Activated CD8-positive, alpha-beta T cell treated with anti-CD3 and anti-CD28 coated beads for 36 hours (primary cell): Measurements from ENCODE around the gene CDKN2A. TPM values are rescaled to one million over a fixed set of nuclear protein-coding genes. Genes with fewer than 3 reads are reported as not detected.

ENCODE experiments used
- ATAC-seq: fragments of 200-7000 bp; cut with Tn5 transposase; one replicate; pipeline ENCODE4 v1.10.0; 2021; ENCODE audit warnings: mild to moderate bottlenecking, moderate library complexity
- CTCF ChIA-PET: fragments of 350-600 bp; sonication (Branson Sonifier 250); formaldehyde crosslinking; loops from one replicate; lab custom pipeline; 2021; ENCODE audit warnings: antibody characterized with exemption; lab: Charles Lee
- POLR2A ChIA-PET: fragments of 350-600 bp; sonication (Branson Sonifier 250); formaldehyde crosslinking; loops from one replicate; lab custom pipeline; 2021; ENCODE audit warnings: antibody characterized with exemption; lab: Charles Lee
- DNase-seq: peaks from one replicate; pipeline ENCODE4 v3.0.0-alpha.2; 2020
- H3K27ac Mint-ChIP-seq: one replicate; pipeline ENCODE4 v1.8.0; 2021; ENCODE audit warnings: mild to moderate bottlenecking, mixed read lengths
- H3K27me3 Mint-ChIP-seq: one replicate; pipeline ENCODE4 v1.8.0; 2021; ENCODE audit warnings: mixed read lengths
- H3K36me3 Mint-ChIP-seq: one replicate; pipeline ENCODE4 v1.8.0; 2021; ENCODE audit warnings: low read depth, mixed read lengths
- H3K4me1 Mint-ChIP-seq: one replicate; pipeline ENCODE4 v1.8.0; 2021; ENCODE audit warnings: low read depth, mixed read lengths
- H3K4me3 Mint-ChIP-seq: one replicate; pipeline ENCODE4 v1.8.0; 2021; ENCODE audit warnings: mild to moderate bottlenecking, moderate library complexity, mixed read lengths
- H3K9me3 Mint-ChIP-seq: one replicate; pipeline ENCODE4 v1.8.0; 2021; ENCODE audit warnings: mixed read lengths
- CTCF ChIP-seq: fragments of 200-600 bp; IDR thresholded peaks from one replicate; pipeline ENCODE4 v1.8.0; 2022; ENCODE audit warnings: antibody characterized with exemption, mild to moderate bottlenecking
- intact Hi-C: fragments of 100-400 bp; cut with micrococcal nuclease; formaldehyde crosslinking; loops from one replicate; pipeline ENCODE4 v1.10.0; 2022
- total RNA-seq, 2 experiments: library from RNA; stranded (reverse); gene quantifications; one replicate each; pipeline ENCODE4 v1.2.3, GENCODE V29; 2021

CDKN2A gene
- total RNA-seq, 2 experiments from 2014 or later, result 2.1 to 2.5 TPM

- intact Hi-C loops, result loop anchor here (5.0 kb wide), 1 partner anchor 38 kb away; no protein-coding TSS in a partner anchor
- CTCF ChIA-PET, result no interaction called here
- Mint-ChIP-seq H3K4me3 (no peak overlapping the region), H3K4me1 (peaks cover 21% of the 10 kb centered on the region), H3K36me3 (no peaks in the 10 kb centered on the region), H3K27ac (no peak overlapping the region), H3K9me3 (no peaks in the 10 kb centered on the region), H3K27me3 (peaks cover 65% of the 10 kb centered on the region)
- peak; percentile 22 for ATAC-seq
- POLR2A ChIA-PET, result no interaction called here
- DNase-seq, result peak; percentile 29
- TF ChIP-seq CTCF, result no peak
These were observed 11.0 kb upstream of the CDKN2A start for GRCh38 chr9:22005021-22005701.

GRCh38 chr9:22002038-22002437, 7.8 kb upstream of the CDKN2A start:
- intact Hi-C loops, result no loop called here
- no peak for ATAC-seq

GRCh38 chr9:21998026-21998425, 3.8 kb upstream of the CDKN2A start:
- Mint-ChIP-seq H3K9me3 (no peaks in the 10 kb centered on the region), H3K4me3 (no peak overlapping the region), H3K27me3 (peaks cover 51% of the 10 kb centered on the region), H3K4me1 (peaks cover 9% of the 10 kb centered on the region), H3K36me3 (no peaks in the 10 kb centered on the region), H3K27ac (no peak overlapping the region)
- ChIA-PET POLR2A (no interaction called here), CTCF (interaction anchor here (2.5 kb wide), 1 partner anchor 10 kb away, joined by 13 read pairs; no protein-coding TSS in a partner anchor)
- TF ChIP-seq CTCF, result no peak
- ATAC-seq, result no peak
- DNase-seq, result no peak
- intact Hi-C loops, result no loop called here

More at GRCh38 chr9:22002038-22002437, 7.8 kb upstream of the CDKN2A start:
- Mint-ChIP-seq H3K27me3 (peaks cover 59% of the 10 kb centered on the region), H3K27ac (no peak overlapping the region), H3K9me3 (no peaks in the 10 kb centered on the region), H3K4me3 (no peak overlapping the region), H3K4me1 (peaks cover 9% of the 10 kb centered on the region), H3K36me3 (no peaks in the 10 kb centered on the region)
- no peak for DNase-seq
- POLR2A ChIA-PET, result no interaction called here
- no peak for TF ChIP-seq CTCF
- CTCF ChIA-PET, result no interaction called here

GRCh38 chr9:21997480-21997879, 3.3 kb upstream of the CDKN2A start:
- Mint-ChIP-seq H3K4me3 (no peak overlapping the region), H3K27ac (no peak overlapping the region), H3K4me1 (peaks cover 9% of the 10 kb centered on the region), H3K36me3 (no peaks in the 10 kb centered on the region), H3K9me3 (no peaks in the 10 kb centered on the region), H3K27me3 (peaks cover 50% of the 10 kb centered on the region)
- CTCF ChIA-PET, result interaction anchor here (2.5 kb wide), 1 partner anchor 11 kb away, joined by 13 read pairs; no protein-coding TSS in a partner anchor
- POLR2A ChIA-PET, result no interaction called here
- DNase-seq (no peak), ATAC-seq (no peak)
- intact Hi-C loops, result no loop called here
- TF ChIP-seq CTCF, result no peak

- ATAC-seq (no peak), DNase-seq (no peak)
- Mint-ChIP-seq H3K27me3 (peaks cover 44% of the 10 kb centered on the region), H3K4me3 (peak overlapping the region; percentile 96), H3K36me3 (no peaks in the 10 kb centered on the region), H3K9me3 (no peaks in the 10 kb centered on the region), H3K4me1 (peaks cover 9% of the 10 kb centered on the region), H3K27ac (no peak overlapping the region)
- TF ChIP-seq CTCF, result no peak
- POLR2A ChIA-PET, result no interaction called here
- intact Hi-C loops, result no loop called here
- CTCF ChIA-PET, result interaction anchor here (2.5 kb wide), 1 partner anchor 11 kb away, joined by 13 read pairs; no protein-coding TSS in a partner anchor
These were observed 2.7 kb upstream of the CDKN2A start for GRCh38 chr9:21996858-21997257.
